Natural killer cell (primary cell): ENCODE data around the gene TSPAN31. TPM values are rescaled to one million over a fixed set of nuclear protein-coding genes. Genes with fewer than 3 reads are reported as not detected.

Experiments
- ATAC-seq, 3 donors: fragments of 150-1000 bp in 2 of 3; fragments of 200-7000 bp in 1 of 3; cut with Tn5 transposase; 1 replicate in 1 of 3; 2 replicates in 2 of 3; pipeline ENCODE4 v1.10.0; 2021; ENCODE audit warnings: mild to moderate bottlenecking in 2 of 3, moderate library complexity in 2 of 3
- DNase-seq, 2 donors: peaks; one replicate each; pipeline versions ENCODE4 v3.0.0 to v3.0.0-alpha.2; 2013 to 2021; ENCODE audit warnings: mixed read lengths in 1 of 2
- H3K27ac ChIP-seq: one replicate; pipeline ENCODE4 v1.5.1; 2013; ENCODE audit warnings: mild to moderate bottlenecking, low read length
- H3K27me3 ChIP-seq: one replicate; pipeline ENCODE4 v1.6.1; 2013; ENCODE audit warnings: low read length; ENCODE audit not compliant: control insufficient read depth, insufficient read depth
- H3K36me3 ChIP-seq: one replicate; pipeline ENCODE4 v1.6.1; 2013; ENCODE audit warnings: low read length; ENCODE audit not compliant: control insufficient read depth, insufficient read depth
- H3K4me1 ChIP-seq: one replicate; pipeline ENCODE4 v1.6.1; 2013; ENCODE audit warnings: low read length; ENCODE audit not compliant: control insufficient read depth, insufficient read depth
- H3K4me3 ChIP-seq: one replicate; pipeline ENCODE4 v1.5.1; 2013; ENCODE audit warnings: low read length
- H3K9me3 ChIP-seq: one replicate; pipeline ENCODE4 v1.6.1; 2013; ENCODE audit warnings: low read length; ENCODE audit not compliant: control insufficient read depth, insufficient read depth
- H3K27ac Mint-ChIP-seq, 2 donors: one replicate each; pipeline ENCODE4 v1.8.0; 2022; ENCODE audit warnings: mild to moderate bottlenecking in 2 of 2, mixed read lengths in 2 of 2, moderate library complexity in 1 of 2
- H3K27me3 Mint-ChIP-seq, 2 donors: one replicate each; pipeline ENCODE4 v1.8.0; 2022; ENCODE audit warnings: low read depth in 2 of 2, mixed read lengths in 2 of 2
- H3K36me3 Mint-ChIP-seq: one replicate; pipeline ENCODE4 v1.8.0; 2022; ENCODE audit warnings: mixed read lengths
- H3K4me1 Mint-ChIP-seq, 2 donors: one replicate each; pipeline ENCODE4 v1.8.0; 2022; ENCODE audit warnings: mixed read lengths in 2 of 2
- H3K4me3 Mint-ChIP-seq: one replicate; pipeline ENCODE4 v1.8.0; 2022; ENCODE audit warnings: mild to moderate bottlenecking, moderate library complexity, mixed read lengths
- H3K9me3 Mint-ChIP-seq, 2 donors: one replicate each; pipeline ENCODE4 v1.8.0; 2022; ENCODE audit warnings: mixed read lengths in 2 of 2
- CTCF ChIP-seq: fragments of 200-600 bp; IDR thresholded peaks from one replicate; pipeline ENCODE4 v1.8.0; 2022; ENCODE audit warnings: antibody characterized with exemption
- WGBS: methylation state at CpG from one replicate; pipeline ENCODE4 v1.1.7; 2013; ENCODE audit warnings: missing lambda C conversion rate; ENCODE audit not compliant: insufficient coverage; 5-methylcytosine and 5-hydroxymethylcytosine counted together
- intact Hi-C: fragments of 100-400 bp; cut with micrococcal nuclease; formaldehyde crosslinking; loops from one replicate; pipeline ENCODE4 v1.14.2; 2022
- total RNA-seq, 4 donors: library from RNA; stranded (reverse); fragments of 120-200 nt in 1 of 4; gene quantifications; one replicate each; pipeline versions ENCODE4 v1.2.3 to v1.2.4, GENCODE V29; 2013 to 2022

TSPAN31 gene
- total RNA-seq, 3 donors from 2014 or later (not counting 1 experiment from before 2014, with no cell fraction given), result 18.3 to 27.0 (median 23.5) TPM

- Histone ChIP-seq H3K4me3 (no peak overlapping the region), H3K27ac (peak overlapping the region; percentile 85), H3K9me3 (no peaks in the 10 kb centered on the region), H3K4me1 (peaks cover 44% of the 10 kb centered on the region), H3K36me3 (peaks cover 11% of the 10 kb centered on the region), H3K27me3 (no peaks in the 10 kb centered on the region)
- TF ChIP-seq CTCF, result no peak
- intact Hi-C loops, result loop anchor here (1.0 kb wide), 3 partner anchors 8 to 232 kb away; partner anchors contain the start of genes DDIT3 and TSFM
- peak overlapping the region; percentile 89 for H3K4me3 Mint-ChIP-seq
- DNase-seq, result no peak
- no peaks in the 10 kb centered on the region for H3K36me3 Mint-ChIP-seq
- peaks cover 46 to 51% of the 10 kb centered on the region in 2 donors for H3K4me1 Mint-ChIP-seq
- H3K27me3 Mint-ChIP-seq, result no peaks in the 10 kb centered on the region
- no peak for ATAC-seq
- peak overlapping the region; percentile 91 to 92 for H3K27ac Mint-ChIP-seq
- WGBS, result 0% methylated on average over 4 of the region's 5 CpGs
- no peaks in the 10 kb centered on the region for H3K9me3 Mint-ChIP-seq
These were observed 7.8 kb downstream of the TSPAN31 start for GRCh38 chr12:57752668-57753000.

GRCh38 chr12:57753756-57754337 lies 9.0 kb downstream of the TSPAN31 start:
- Mint-ChIP-seq H3K9me3 (no peaks in the 10 kb centered on the region), H3K4me1 (peaks cover 46 to 55% of the 10 kb centered on the region in 2 donors), H3K4me3 (peak overlapping the region; percentile 97), H3K36me3 (no peaks in the 10 kb centered on the region), H3K27me3 (no peaks in the 10 kb centered on the region), H3K27ac (peak overlapping the region; percentile 91 to 92)
- Histone ChIP-seq H3K4me3 (no peak overlapping the region), H3K36me3 (peaks cover 15% of the 10 kb centered on the region), H3K9me3 (no peaks in the 10 kb centered on the region), H3K27me3 (no peaks in the 10 kb centered on the region), H3K4me1 (peaks cover 44% of the 10 kb centered on the region), H3K27ac (peak overlapping the region; percentile 85)
- WGBS, result 38% methylated on average over 1 of the region's 1 CpG
- DNase-seq, result no peak
- no peak for ATAC-seq
- intact Hi-C loops, result no loop called here
- no peak for TF ChIP-seq CTCF

GRCh38 chr12:57754411-57755193 lies 9.8 kb downstream of the TSPAN31 start, which contains the start of gene MARCHF9:
Gene MARCHF9 (plus strand): TSS chr12:57755103. CDS start chr12:57755529, 426 bp downstream.
- ATAC-seq (peak in 1 of 3 donors; percentile 9), DNase-seq (peak; percentile 48 to 92)
- Mint-ChIP-seq H3K36me3 (no peaks in the 10 kb centered on the region), H3K4me1 (peaks cover 49 to 59% of the 10 kb centered on the region in 2 donors), H3K4me3 (peak within 1 kb of the TSS; percentile 97), H3K27me3 (no peaks in the 10 kb centered on the region), H3K27ac (peak within 1 kb of the TSS; percentile 91 to 92), H3K9me3 (no peaks in the 10 kb centered on the region)
- peaks cover 44% of the 10 kb centered on the region for H3K4me1 ChIP-seq
- no peaks in the 10 kb centered on the region for H3K9me3 ChIP-seq
- H3K27ac ChIP-seq, result peak within 1 kb of the TSS; percentile 85
- intact Hi-C loops, result no loop called here
- WGBS, result under 1% methylated on average over 36 of the region's 41 CpGs
- H3K36me3 ChIP-seq, result peaks cover 12% of the 10 kb centered on the region
- H3K27me3 ChIP-seq, result no peaks in the 10 kb centered on the region
- no peak for TF ChIP-seq CTCF
- H3K4me3 ChIP-seq, result peak within 1 kb of the TSS; percentile 50
